GM21717 (cell line): ENCODE measurements around the gene VSIR.

ENCODE experiments used
- ATAC-seq: cut with Tn5 transposase; IDR thresholded peaks from one replicate; pipeline ENCODE4 v1.9.1; 2021; ENCODE audit warnings: mild to moderate bottlenecking, moderate library complexity; ENCODE audit not compliant: unreplicated experiment

VSIR gene

DNA sequence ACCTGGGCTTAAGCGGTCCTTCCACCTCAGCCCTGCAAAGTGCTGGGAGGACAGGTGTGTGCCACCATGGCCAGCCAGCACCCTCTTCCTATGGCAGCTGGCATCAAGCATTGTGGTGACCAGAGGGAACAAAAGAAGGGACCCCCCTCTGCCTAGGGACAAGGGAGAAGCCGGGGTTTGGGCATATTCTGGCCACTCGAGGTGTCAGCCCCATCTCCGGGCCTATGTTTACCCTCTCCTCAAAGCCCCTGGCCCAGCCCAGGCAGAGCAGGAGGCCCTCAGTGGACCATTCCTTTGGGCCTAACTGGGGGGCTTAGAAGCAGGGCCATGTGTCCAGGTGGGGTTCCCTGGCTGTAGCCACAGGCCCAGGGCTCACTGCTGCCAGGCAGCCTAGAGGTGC, 23.9 kb downstream of the VSIR start:
- ATAC-seq: no peak

DNA sequence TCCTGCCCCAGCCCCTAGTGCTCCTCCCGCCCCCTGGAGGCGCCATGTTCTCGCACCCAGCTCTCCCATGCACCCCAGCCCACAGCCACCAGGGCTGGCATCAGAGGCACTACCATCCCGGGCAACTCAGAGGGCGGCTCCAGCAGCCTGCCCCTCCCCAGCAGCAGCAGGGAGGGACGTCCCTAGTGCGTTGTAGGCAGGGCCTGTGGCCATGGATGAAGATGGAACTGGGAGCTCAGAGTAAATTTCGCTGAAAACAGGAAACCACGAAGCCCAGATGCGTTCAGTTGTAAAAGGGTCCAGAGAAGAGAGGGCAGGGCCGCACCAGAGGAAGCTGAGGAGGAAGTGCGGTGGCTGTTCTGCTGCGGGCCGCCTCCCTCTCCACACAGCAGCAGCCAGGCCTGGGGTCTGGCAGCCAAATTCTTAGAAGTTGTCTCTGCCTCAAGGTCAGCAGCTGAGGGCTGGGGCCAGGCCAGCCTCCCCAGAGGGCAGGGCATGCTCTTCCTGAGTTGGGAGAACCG, 24.6 kb downstream of the VSIR start:
- no peak for ATAC-seq

DNA sequence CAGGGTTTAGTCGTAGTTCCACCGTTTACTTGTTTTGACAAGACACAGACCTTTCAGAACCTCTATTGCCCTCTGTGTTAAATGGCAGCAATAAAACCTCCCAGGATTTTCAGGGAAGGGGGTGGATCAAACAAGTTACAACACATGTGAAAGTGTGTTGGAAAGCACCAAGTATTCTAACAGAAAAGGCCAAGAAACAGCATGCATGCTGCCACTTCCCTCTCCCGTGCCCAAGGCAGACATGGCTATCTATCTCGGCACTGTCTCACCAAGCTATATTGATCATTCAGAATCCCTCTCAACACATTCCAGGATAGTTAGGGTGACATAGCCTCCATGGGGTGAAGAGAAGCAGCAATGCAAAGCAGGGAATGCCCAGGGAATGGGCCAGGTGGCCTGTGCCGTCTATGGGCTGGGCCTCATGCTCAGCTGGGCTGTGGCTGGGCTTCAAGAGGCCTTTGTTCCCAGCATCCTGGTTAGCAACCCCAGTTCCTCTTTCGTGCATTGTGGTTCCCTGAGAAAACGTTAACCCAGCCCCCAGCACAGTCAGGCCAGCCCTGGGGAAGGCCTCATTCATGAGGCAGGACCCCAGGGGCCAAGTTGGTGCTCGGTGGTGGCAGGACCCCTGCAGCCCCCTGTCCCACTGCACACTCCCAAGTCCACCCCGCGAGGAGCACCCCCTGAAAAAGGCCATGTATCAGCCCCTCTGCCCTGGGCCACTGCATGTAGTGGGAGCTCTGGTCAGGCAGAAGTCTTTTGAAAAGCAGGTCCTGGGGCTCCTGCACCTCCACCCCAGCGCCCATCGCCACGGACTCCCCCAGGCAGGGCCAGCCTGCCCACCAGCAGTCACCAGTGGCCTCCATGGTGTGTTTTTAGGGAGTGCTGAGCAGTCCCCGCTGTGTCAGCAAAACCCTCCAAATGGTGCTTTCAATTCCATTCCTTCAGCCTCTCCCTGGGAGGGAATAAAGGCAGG, 25.5 kb downstream of the VSIR start:
- no peak for ATAC-seq

DNA sequence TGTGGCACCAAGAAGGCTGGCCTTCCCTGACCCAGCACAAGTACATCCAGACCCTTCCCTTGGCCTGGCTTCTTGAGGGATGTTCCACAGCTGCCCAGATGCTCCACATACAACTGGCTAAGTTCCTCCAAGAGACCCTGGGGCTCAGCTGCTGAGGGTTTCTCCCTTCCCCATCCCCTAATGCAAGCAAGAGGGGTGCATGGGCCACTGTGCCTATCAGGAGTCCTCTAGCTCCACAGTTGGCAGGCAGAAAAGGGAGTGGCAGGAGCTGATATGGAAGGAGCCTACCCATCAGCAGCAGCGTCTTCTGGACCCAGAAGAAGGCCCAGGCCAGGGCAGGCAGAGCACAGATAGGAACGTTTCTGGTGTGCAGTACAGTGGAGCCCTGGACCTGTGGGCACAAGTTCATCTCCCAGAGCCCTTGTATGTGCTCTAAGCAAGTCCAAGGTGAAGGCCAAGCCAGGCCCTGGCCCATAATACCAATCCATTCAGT, 26.2 kb downstream of the VSIR start:
- no peak for ATAC-seq

DNA sequence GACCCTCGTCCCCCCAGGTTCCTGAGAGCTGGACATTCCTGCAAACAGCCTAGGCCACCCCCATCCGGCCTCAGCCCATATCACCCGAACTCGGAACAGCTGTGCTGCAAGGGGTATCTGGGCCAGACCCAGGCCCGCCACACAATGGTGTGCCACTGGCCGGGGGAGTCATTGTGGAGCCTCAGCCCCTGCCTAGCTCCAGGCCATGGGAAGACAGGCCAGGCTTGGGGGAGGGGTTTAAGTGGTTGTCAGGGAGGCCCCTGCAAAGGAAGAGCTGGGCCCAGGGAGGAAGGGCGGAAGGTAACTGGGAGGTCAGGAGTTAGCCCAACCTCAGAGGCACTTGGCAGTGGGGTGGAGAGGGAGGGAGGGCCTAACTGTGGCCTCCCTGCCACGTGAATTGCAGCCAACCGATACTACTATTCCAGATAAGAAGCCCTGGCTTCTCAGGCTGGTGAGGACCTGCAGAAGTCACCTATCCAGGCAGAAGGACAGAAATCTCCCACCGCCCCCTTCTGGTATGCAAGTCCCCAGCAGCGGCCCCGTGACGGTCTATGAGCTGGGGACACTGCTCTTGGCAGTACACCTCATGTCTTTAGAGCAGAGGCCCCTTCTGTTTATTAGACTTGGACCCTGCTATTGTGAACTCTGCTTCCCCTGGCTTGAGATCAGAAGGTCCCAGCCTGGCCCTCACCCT, 26.8 kb downstream of the VSIR start:
- ATAC-seq: no peak

DNA sequence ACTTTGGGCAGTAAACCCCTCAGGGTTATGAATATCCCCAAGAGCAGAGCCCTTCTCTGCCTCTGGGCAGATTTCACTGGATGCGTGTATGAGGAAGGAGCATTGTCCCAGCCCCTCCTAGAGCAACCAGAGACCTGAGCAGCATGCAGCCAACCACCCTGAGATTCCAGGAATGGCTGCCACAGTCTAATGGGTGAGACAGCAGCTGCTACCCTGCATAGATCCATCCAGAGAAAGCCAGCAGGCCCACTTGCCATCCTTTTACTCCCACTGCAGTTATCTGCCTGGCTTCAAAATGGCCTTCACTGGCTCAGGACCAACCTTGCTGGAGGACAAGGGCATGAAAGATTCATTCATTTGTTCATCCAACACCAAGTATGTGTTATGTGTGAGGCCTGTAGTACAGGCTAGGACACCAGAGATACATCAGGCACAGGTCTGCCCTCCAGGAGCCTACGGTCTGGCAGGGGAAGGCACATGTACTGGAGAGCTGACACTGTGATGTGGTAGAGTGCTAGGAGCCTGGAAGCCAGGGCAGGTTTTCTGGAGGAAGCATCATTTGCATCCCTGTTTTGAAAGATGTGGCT, 27.6 kb downstream of the VSIR start:
- no peak for ATAC-seq

DNA sequence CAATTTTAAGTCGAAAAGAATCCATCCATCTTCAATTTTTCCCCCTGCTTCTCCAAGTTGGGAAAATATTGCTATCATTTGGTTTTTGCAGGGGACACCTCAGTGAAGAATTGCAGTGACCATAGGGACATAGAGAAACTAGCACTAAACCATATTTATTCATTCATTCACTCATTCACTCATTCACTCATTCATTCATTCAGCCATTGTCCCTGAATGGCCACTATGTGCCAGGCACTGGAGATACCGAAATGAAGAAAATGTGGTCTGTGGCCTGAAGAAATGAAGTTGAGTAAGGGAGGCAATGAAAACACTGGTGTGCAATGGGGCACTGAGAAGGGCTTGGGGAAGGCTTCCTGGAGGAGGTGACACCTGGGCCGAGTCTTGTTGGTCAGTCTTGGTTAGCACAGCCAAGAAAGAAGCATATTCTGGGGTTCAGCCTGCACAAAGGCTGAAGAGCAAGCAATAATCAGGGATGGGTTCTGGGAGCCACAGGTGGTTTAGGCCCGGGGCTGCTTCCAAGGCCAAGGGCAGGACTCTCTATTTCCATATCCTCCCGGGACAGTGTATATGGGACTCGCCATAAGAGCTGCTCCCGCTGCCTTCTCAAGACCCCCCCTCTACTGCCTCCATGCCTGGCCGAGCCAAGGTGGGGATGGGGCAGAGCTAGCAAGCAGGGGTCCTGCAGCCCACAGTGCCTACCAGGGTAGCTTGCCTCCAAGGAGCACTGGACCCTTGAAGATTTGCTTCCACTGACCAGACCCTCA, 28.2 kb downstream of the VSIR start:
- no peak for ATAC-seq

DNA sequence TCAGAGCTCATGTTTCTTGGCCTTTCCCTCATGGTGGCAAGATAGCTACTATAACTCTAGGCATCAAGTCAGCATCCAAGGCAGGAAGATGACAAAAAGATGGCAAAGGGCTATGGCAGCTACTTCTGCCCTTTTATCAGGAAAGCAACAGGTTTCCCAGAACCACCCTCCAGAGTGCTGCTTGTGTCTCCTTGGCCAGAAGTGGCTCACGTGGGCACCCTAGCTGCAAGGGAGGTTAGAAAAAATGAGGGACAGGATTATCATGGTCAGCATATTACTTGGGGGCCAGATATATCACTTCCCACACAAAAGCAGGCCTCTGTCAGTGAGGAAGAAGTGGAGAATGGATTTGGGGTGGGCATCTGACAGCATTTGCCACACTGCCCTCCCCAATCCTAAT, 29.5 kb downstream of the VSIR start:
- ATAC-seq: no peak

DNA sequence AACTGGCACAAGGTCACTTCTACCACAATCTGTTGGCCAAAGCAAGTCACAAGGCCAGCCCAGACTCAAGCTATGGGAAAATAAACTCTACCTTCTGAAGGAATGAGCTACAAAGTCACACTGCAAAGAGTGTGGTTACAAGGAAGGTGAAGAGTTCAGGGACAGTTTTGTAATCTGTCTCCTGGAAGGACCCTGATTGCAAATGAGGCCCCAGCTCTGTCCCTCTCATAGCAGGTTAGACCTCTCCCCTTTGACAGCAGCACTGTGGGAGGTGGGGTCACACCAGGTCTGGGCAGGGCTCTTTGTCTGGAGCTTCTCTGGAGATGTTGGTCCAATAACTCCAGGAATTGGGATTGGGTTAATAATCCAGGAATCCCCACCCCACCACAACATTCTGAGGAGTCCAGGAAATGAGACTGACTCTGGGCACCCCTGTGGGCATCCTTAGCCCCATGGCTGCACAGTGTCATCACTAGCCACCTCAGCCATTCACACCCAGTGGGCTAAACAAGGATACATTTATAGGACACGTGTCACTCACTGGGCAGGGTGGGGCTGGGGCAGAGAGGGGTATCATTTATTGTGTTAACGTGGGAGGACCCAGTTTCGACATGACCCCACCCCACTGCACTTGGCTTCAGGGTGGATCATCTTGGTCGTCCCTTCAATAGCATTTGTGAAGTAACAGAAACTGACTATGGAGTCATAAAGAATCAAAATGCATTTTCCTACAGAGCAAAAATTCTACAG, 30.1 kb downstream of the VSIR start:
- no peak for ATAC-seq

DNA sequence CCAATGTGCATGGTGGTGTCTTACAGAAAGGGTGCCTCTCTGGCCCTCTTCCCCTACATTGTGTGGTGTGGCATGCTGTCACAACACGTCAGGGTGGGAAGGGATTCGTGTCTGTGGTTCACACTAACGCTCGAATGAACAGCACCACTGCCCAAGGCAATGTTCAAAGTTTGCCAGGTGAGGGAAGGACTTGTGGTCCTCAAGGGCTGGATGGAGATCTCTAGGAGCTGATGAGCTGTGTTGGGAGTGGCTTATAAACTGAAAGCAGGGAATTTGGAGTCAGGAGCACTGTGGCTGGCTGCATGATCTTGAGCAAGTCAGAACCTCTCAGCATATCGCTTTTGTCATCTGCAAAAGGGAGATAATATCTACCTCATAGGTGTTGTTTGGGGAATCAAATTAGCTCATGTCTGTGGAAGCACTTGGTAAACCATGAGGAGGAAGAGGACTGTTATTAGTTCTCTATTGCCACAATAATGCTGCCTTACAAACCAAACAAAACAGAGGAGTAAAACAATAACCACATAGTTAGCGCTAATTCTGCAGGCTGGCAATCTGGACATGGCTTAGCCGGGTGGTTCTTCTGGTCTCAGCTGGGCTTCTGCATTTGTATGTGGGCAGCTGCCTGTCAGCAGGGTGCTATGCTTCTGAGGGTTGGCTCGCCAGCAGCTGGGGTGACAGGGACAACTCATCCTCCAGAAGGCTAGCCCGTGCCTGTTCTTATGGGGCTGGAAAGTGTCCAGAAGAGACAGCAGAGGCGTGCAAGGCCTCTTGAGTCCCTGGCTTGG, 30.8 kb downstream of the VSIR start:
- no peak for ATAC-seq

DNA sequence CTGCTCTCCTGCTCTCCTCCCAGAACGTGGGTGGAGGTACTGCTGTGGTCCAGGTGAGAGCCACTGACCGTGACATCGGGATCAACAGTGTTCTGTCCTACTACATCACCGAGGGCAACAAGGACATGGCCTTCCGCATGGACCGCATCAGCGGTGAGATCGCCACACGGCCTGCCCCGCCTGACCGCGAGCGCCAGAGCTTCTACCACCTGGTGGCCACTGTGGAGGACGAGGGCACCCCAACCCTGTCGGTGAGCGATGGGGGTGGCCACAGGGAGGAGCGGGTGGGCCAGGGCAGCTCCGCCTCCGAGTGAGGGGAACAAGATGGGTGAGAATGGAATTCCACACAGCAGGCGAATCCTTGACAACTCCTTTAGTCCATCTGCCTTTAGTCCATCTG, 31.6 kb downstream of the VSIR start:
- ATAC-seq: no peak

DNA sequence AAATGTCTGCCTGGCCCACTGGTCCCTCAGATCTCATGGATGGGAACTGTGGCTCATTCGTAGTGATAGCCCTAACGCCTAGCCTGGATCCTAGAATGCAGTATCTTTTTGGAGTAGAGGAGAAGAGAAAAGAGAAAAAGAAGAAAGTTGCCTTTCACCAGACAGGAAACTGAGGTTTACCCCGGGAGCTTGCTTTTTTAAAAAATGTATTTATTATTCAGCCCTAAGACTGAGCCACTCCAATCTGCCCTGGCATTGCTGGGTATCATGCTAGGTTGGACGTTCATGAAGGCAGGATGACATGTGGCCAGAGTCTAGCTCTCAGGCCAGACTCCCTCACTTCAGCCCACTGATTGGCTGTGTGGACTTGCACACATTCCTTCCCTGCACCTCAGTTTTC, 32.3 kb downstream of the VSIR start:
- ATAC-seq: no peak

DNA sequence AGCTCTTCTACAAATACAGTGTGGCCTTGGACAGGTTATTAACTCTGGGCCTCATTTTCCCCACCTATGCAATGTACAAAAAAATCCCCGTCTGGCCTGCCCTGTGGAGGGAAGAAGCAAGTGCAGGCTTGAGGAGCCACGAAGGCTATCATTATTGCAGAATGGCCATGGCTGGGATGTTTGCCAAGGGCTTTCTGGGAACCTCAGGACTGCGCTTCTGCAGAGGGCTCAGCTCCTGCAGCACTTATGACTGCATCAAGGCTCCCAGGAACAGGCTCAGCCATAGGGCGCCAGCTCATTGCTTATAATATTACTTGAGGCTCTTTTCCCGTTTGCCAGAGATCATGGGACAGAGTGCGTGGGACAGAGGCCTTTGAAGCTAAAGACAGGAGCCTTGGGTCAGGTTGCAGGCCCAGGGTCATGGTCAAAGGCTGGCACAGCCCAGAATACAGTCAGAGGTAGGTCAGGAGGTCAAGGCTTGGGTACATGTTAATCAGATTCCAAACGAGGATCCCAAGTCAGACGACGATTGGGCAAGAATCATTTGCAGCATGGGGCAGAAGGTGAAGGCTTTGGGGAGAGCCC, 33.2 kb downstream of the VSIR start:
- no peak for ATAC-seq

DNA sequence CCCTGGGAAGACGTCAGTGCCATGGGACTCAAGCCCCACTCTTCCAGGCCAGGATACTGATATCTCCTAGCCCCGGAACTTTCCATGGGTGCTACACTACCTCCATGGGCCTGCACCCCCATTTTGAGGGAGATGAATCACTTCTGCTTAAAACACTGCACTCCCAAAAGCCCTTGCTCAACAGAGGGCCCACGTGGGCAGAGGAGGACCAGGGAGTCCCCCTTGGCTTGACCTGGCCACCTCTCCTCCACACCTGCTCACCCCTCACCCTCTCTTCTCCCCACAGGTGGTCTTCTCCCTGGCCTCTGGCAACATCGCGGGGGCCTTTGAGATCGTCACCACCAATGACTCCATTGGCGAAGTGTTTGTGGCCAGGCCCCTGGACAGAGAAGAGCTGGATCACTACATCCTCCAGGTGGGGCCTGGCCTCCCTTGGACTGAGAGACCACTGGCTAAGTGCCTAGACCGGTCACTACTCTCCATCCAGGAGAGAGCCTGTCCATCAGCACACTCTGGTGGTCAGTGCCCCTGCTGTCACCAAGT, 33.9 kb downstream of the VSIR start:
- ATAC-seq: no peak

DNA sequence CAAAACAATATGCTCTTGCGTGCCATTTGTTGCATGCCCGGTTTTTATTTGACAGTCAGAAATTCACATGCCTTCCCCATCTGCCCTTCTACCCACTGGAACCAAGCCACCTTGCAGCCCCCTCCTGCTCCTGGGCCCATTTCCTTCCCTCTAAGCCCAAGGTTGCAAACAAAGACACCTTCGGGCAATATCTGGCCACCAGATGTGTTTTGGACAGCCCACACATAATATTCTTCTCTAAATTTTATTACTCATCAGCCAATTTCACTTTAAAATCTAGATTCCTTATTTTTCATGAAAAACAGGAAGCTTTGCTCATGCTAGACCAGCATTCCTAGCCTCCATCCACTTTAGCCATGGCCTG, 35.5 kb downstream of the VSIR start:
- no peak for ATAC-seq

DNA sequence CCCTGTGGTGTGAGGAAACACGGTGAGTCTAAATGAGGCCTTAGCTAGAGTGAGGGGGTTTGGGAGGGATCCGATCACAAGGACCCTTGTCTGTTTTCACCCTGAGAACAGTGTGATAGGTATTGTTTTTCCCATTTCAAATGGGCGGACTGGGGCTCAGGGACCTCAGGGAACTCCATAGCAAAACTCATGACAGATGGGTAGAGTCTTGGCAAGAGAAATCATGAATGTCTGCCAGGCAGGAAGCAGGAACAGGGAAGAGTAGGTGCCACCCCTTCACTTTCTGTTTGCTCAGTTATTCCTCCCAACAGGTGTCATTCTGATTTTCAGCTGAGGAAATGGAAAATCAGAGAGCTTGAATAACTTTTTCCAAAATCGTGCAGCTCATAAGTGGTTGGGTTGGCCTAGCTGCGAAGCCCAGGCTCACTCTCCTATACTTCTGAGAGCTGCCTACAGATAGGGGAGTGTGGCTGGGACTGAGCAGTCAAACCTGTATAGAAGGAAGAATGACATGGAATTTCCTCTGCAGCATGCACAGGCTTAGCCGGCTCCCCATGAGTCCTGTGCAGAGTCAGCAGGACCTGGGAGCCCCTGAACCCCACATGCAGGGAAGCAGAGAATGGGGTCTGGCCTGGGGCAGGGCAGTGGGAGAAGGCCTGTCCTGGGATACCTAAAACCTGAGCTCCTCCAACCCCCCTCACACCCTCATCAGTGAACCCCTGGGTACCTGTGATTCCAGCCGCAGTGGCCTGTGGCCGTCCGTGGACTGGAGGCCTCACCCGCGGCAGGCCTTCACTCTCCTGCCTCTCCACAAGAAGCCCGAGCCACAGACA, 36.1 kb downstream of the VSIR start:
- ATAC-seq: no peak

DNA sequence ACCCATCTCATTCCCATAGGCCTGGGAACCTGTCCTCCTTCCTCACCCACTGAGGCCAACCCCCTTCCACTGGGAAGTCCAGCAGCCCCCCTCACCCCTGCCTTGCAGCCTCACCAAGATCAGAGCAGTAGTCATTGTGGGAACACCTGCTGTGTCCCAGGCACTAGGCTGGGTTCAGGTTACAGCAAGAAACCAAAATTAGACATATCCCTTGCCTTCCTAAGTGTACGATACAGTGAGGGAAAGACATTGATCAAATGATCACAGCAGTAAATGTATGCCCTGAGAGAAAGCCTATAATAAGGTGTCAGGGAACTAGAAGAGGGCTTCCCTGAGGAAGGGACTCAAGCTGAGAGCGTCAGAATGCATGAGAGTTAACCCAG, 36.8 kb downstream of the VSIR start:
- no peak for ATAC-seq
